Left kidney (tissue), 2 donors: ENCODE measurements around the gene GNAT3. TPM values are rescaled to one million over a fixed set of nuclear protein-coding genes. Genes with fewer than 3 reads are reported as not detected.

ENCODE experiments used
- DNase-seq: peaks from one replicate; pipeline ENCODE4 v3.0.0-alpha.2; 2013
- polyA plus RNA-seq: library from polyadenylated mRNA; unstranded; fragments of 120-200 nt; gene quantifications from one replicate; pipeline ENCODE4 v1.2.1, GENCODE V29; 2013; ENCODE audit not compliant: insufficient read length

Gene GNAT3
- polyA plus RNA-seq, 1 donor: not detected

GRCh38 chr7:80463272-80463920 is 48.5 kb downstream of the GNAT3 start:
- DNase-seq: no peak

- DNase-seq: no peak
Observed at GRCh38 chr7:80460857-80461256, 51.0 kb downstream of the GNAT3 start.

GRCh38 chr7:80459776-80460510 is 51.9 kb downstream of the GNAT3 start:
- DNase-seq: no peak

- DNase-seq: no peak
Observed at GRCh38 chr7:80458822-80459725, 52.8 kb downstream of the GNAT3 start.

GRCh38 chr7:80453699-80454340 is 58.0 kb downstream of the GNAT3 start:
- peak; percentile 21 for DNase-seq

GRCh38 chr7:80450621-80451308 is 61.1 kb downstream of the GNAT3 start:
- DNase-seq: no peak

- no peak for DNase-seq
Observed at GRCh38 chr7:80449836-80450235, 62.0 kb downstream of the GNAT3 start.

GRCh38 chr7:80445351-80445750 is 66.5 kb downstream of the GNAT3 start:
- DNase-seq: no peak

GRCh38 chr7:80444811-80445210 is 67.1 kb downstream of the GNAT3 start:
- DNase-seq: no peak

- DNase-seq: no peak
Observed at GRCh38 chr7:80443325-80443724, 68.5 kb downstream of the GNAT3 start.

- no peak for DNase-seq
Observed at GRCh38 chr7:80440883-80441282, 71.0 kb downstream of the GNAT3 start.

- no peak for DNase-seq
Observed at GRCh38 chr7:80439894-80440821, 71.7 kb downstream of the GNAT3 start.

GRCh38 chr7:80435521-80435920 is 76.3 kb downstream of the GNAT3 start:
- DNase-seq: no peak

- DNase-seq: no peak
Observed at GRCh38 chr7:80434047-80434446, 77.8 kb downstream of the GNAT3 start.

- no peak for DNase-seq
Observed at GRCh38 chr7:80432166-80432565, 79.7 kb downstream of the GNAT3 start.

GRCh38 chr7:80429181-80429580 is 82.7 kb downstream of the GNAT3 start:
- no peak for DNase-seq

GRCh38 chr7:80428161-80429054 is 83.5 kb downstream of the GNAT3 start:
- peak; percentile 48 for DNase-seq

- no peak for DNase-seq
Observed at GRCh38 chr7:80427218-80427617, 84.6 kb downstream of the GNAT3 start.

GRCh38 chr7:80420876-80421275 is 91.0 kb downstream of the GNAT3 start:
- no peak for DNase-seq
